ENCODE data around the gene POLR1G. TPM values are rescaled to one million over a fixed set of nuclear protein-coding genes. Genes with fewer than 3 reads are reported as not detected.

The POLR1G gene
- total and polyA plus RNA-seq, 9 of the 15 experiments (the other 6 are each of a cell fraction or from before 2014, with no cell fraction given): 3.0 to 50.1 (median 27.4) TPM

GRCh38 chr19:45442778-45443461 is 36.5 kb downstream of the POLR1G start (continued):
- TF ChIP-seq NFXL1 (CRISPR knock-in tag; IDR thresholded peaks at IDR 0.05) (no peak), PRDM10 (IDR thresholded peaks at IDR 0.05; ENCODE audit: partially characterized antibody) (no peak), IRF9 (tag; IDR thresholded peaks at IDR 0.05) (no peak), ADNP (tag; IDR thresholded peaks at IDR 0.05) (peak; percentile 99), ESRRB (CRISPR knock-in tag; IDR thresholded peaks at IDR 0.05; ENCODE audit: borderline replicate concordance) (no peak), HNRNPK (IDR thresholded peaks at IDR 0.05; ENCODE audit: low read depth, low read length, poor library complexity, severe bottlenecking) (no peak), MITF (IDR thresholded peaks at IDR 0.05) (peak; percentile 81), POU5F1 (IDR thresholded peaks at IDR 0.05; ENCODE audit: borderline replicate concordance, low read depth, low read length, partially characterized antibody) (no peak), ZNF124 (CRISPR knock-in tag; IDR thresholded peaks at IDR 0.05) (no peak), IRF2 (CRISPR knock-in tag; IDR thresholded peaks at IDR 0.05) (no peak), ZNF449 (CRISPR knock-in tag; IDR thresholded peaks at IDR 0.05) (no peak), SMAD1 (IDR thresholded peaks at IDR 0.05; ENCODE audit: low read depth, low read length, partially characterized antibody) (no peak), JUND (IDR thresholded peaks at IDR 0.05; ENCODE audit: borderline replicate concordance, low read depth, low read length) (peak; percentile 89), JUND (tag; IDR thresholded peaks at IDR 0.05; ENCODE audit: borderline replicate concordance, low read depth, low read length) (peak; percentile 81; the same call in 2 of the 3 replicates), KDM4B (IDR thresholded peaks at IDR 0.05; ENCODE audit: borderline replicate concordance in 2 of 2, low read depth in 1 of 2) (peak in 1 of 2 experiments; percentile 82; a peak in 2 of 4 replicates), BRD9 (IDR thresholded peaks at IDR 0.05; ENCODE audit: low read depth, partially characterized antibody) (peak; percentile 16), VEZF1 (CRISPR knock-in tag; IDR thresholded peaks at IDR 0.05) (peak; percentile 91)

Data from K562 (cell line).